ENCODE measurements around the gene CASTOR2. TPM values are rescaled to one million over a fixed set of nuclear protein-coding genes. Genes with fewer than 3 reads are reported as not detected.
"Not testable (repeated sequence)": the region's sequence is repeated elsewhere in the genome, so short reads cannot be mapped to it uniquely, and the experiment has no call there.

The CASTOR2 gene
- total RNA-seq, 2 donors from 2014 or later = 2.7 to 3.8 TPM

GRCh38 chr7:75055830-75056772 lies 91.6 kb downstream of the CASTOR2 start:
- Mint-ChIP-seq H3K36me3 (ENCODE audit: low read depth) (peaks cover 99% of the 10 kb centered on the region), H3K27ac (peak overlapping the region; percentile 17), H3K4me1 (no peaks in the 10 kb centered on the region), H3K4me3 (no peak overlapping the region), H3K9me3 (no peaks in the 10 kb centered on the region), H3K27me3 (no peaks in the 10 kb centered on the region)
- ATAC-seq (replicated peaks) = no peak

- Mint-ChIP-seq H3K27ac (no peak overlapping the region), H3K27me3 (no peaks in the 10 kb centered on the region), H3K36me3 (ENCODE audit: low read depth) (peaks cover 100% of the 10 kb centered on the region), H3K4me1 (peaks cover 4% of the 10 kb centered on the region), H3K9me3 (no peaks in the 10 kb centered on the region), H3K4me3 (no peak overlapping the region)
- ATAC-seq (replicated peaks) = no peak
Observed at GRCh38 chr7:75058406-75058805, 93.9 kb downstream of the CASTOR2 start.

GRCh38 chr7:75064291-75064690 lies 99.8 kb downstream of the CASTOR2 start:
- Mint-ChIP-seq H3K4me1 (peaks cover 4% of the 10 kb centered on the region), H3K4me3 (no peak overlapping the region), H3K27ac (no peak overlapping the region), H3K36me3 (ENCODE audit: low read depth) (peaks cover 94% of the 10 kb centered on the region), H3K9me3 (no peaks in the 10 kb centered on the region), H3K27me3 (no peaks in the 10 kb centered on the region)
- ATAC-seq (replicated peaks) = no peak

- H3K4me3 Mint-ChIP-seq = no peak overlapping the region
- peaks cover 4% of the 10 kb centered on the region for H3K4me1 Mint-ChIP-seq
- H3K36me3 Mint-ChIP-seq (ENCODE audit: low read depth) = peaks cover 94% of the 10 kb centered on the region
- H3K9me3 Mint-ChIP-seq = no peaks in the 10 kb centered on the region
- ATAC-seq (replicated peaks) = no peak
- H3K27ac Mint-ChIP-seq = no peak overlapping the region
- H3K27me3 Mint-ChIP-seq = no peaks in the 10 kb centered on the region
Observed at GRCh38 chr7:75064801-75065200, 100.3 kb downstream of the CASTOR2 start.

- Mint-ChIP-seq H3K4me1 (peaks cover 2% of the 10 kb centered on the region), H3K36me3 (ENCODE audit: low read depth) (peaks cover 92% of the 10 kb centered on the region), H3K27ac (no peak overlapping the region), H3K9me3 (no peaks in the 10 kb centered on the region), H3K27me3 (no peaks in the 10 kb centered on the region), H3K4me3 (no peak overlapping the region)
- no peak for ATAC-seq (replicated peaks)
Observed at GRCh38 chr7:75066521-75066920, 102.0 kb downstream of the CASTOR2 start.

GRCh38 chr7:75072981-75073283 lies 108.4 kb downstream of the CASTOR2 start:
- H3K9me3 Mint-ChIP-seq = no peaks in the 10 kb centered on the region
- H3K4me3 Mint-ChIP-seq = peak overlapping the region; percentile 93
- H3K27ac Mint-ChIP-seq = peak overlapping the region; percentile 94
- no peak for ATAC-seq (replicated peaks)
- no peaks in the 10 kb centered on the region for H3K27me3 Mint-ChIP-seq
- peaks cover 37% of the 10 kb centered on the region for H3K36me3 Mint-ChIP-seq (ENCODE audit: low read depth)
- no peaks in the 10 kb centered on the region for H3K4me1 Mint-ChIP-seq

- H3K27ac Mint-ChIP-seq = peak overlapping the region; percentile 94
- H3K36me3 Mint-ChIP-seq (ENCODE audit: low read depth) = peaks cover 24% of the 10 kb centered on the region
- ATAC-seq (replicated peaks) = peak; percentile 9
- peak overlapping the region; percentile 93 for H3K4me3 Mint-ChIP-seq
- not testable (repeated sequence) for H3K9me3 Mint-ChIP-seq, H3K4me1 Mint-ChIP-seq, H3K27me3 Mint-ChIP-seq
Observed at GRCh38 chr7:75074262-75074641, 109.7 kb downstream of the CASTOR2 start.

Other genes with a start within 250 kb of the CASTOR2 start
- gene NCF1, start 190.7 kb upstream of the CASTOR2 start, total RNA-seq = 1 to 10 TPM in 1 of 2 donors, under 1 TPM in 1; 0.24 to 2.2 TPM
- gene GTF2IRD2, start 113.1 kb upstream of the CASTOR2 start, total RNA-seq = 1 to 10 TPM; 1.5 to 8.6 TPM
- 10 to 100 TPM; 45.3 to 77.6 TPM for gene RCC1L, start 109.1 kb downstream of the CASTOR2 start, total RNA-seq
- 10 to 100 TPM; 19.3 TPM for gene GTF2IRD2B, start 127.9 kb downstream of the CASTOR2 start, total RNA-seq